Measurements from ENCODE around the gene FOXE3.
"Not testable (repeated sequence)": the region's sequence is repeated elsewhere in the genome, so short reads cannot be mapped to it uniquely, and the experiment has no call there.

Gene FOXE3

GRCh38 chr1:47452426-47452825, 36.3 kb downstream of the FOXE3 start:
- no peak for DNase-seq

- DNase-seq, result not testable (repeated sequence)
Measured at GRCh38 chr1:47453910-47454309, 37.8 kb downstream of the FOXE3 start.

DNA sequence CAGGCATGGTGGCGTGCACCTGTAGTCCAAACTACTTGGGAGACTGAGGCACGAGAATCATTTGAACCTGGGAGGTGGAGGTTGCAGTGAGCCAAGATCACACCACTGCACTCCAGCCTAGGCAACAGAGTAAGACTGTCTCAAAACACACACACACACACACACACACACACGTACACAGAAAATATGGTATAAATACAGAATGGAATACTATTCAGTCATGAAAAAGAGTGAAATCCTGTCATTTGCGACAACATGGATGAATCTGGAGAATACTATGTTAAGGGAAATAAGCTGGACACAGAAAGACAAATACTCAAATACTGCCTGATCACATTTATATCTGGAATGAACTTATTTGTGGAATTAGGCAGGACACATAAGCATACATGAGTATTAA, 40.2 kb downstream of the FOXE3 start:
- no peak for DNase-seq

DNA sequence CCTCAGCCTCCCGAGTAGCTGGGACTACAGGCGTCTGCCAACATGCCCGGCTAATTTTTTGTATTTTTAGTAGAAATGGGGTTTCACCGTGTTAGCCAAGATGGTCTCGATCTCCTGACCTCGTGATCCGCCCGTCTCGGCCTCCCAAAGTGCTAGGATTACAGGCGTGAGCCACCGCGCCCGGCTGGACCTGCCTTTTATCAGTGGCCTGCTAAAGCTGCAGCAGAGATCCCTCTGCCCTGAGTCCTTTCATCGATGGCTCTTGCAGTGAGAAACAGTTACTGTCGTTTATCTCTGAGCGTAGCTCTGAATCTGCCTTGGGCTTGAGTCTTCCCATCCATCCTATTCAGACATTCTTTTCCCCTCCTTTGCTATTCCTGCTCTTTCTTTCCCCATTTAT, 41.5 kb downstream of the FOXE3 start:
- DNase-seq, result not testable (repeated sequence)

GRCh38 chr1:47459253-47459788, 43.2 kb downstream of the FOXE3 start:
- no peak for DNase-seq

DNA sequence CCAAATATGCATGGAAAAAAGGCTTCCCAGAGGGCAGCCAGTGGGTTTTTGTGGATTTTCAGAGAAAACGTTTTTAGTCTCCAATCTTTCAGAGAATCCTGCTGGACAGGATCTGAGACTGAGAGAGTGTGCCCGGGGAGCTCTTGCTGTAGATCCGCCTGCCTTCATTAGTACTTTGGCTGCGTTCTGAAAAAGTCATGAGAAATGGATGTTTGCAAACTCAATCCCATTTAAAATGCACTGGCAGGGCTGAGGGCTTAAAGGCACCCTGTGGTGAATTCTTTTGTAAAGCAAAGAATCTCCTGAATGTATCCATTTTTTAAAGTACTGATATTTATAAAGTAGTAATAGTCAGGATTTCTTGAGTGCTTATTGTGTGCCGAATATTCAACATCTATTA, 44.0 kb downstream of the FOXE3 start:
- DNase-seq, result no peak

- DNase-seq, result no peak
Measured at GRCh38 chr1:47460456-47460855, 44.4 kb downstream of the FOXE3 start.

DNA sequence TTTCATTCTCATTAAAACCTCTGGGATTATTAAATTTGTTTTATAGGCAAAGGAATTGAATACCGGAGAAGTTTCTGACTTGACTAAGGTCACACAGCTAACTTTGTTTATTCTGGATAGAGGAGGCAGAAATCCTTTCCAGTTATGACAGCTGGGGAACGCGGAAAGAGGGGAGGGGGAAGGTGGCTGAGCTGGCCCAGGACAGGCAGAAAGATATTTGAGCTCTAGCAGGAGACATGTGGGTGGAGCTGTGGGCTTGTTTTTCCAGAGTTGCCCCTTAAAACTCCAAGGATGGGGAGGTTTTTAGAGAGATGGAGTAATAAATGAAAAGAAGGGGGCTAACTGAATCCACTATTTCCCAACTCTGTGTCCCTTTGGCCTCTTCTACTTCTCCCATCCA, 49.5 kb downstream of the FOXE3 start:
- DNase-seq, result no peak
